SU-DHL-6 (cell line): ENCODE results near the gene USP6NL.

Experiments used
- H2AFZ ChIP-seq: fragments of 200-600 bp; sonication (generic); 2 replicates; pipeline ENCODE4 v1.6.1; 2014; ENCODE audit warnings: low read depth, mild to moderate bottlenecking, moderate library complexity, mixed read lengths, antibody characterized with exemption, low read length; ENCODE audit not compliant: severe bottlenecking
- H3F3A ChIP-seq: fragments of 200-600 bp; shearing (Covaris generic); 2 replicates; pipeline ENCODE4 v1.6.0; 2016; ENCODE audit warnings: antibody characterized with exemption, mild to moderate bottlenecking; ENCODE audit not compliant: insufficient read depth
- H3K27ac ChIP-seq: fragments of 200-600 bp; sonication (generic); 2 replicates; pipeline ENCODE4 v1.5.1; 2016; ENCODE audit warnings: low read depth, mild to moderate bottlenecking, low read length, moderate library complexity, mixed read lengths
- H3K27me3 ChIP-seq: fragments of 200-600 bp; sonication (generic), shearing (Covaris generic); 2 replicates; pipeline ENCODE4 v1.6.0; 2014; ENCODE audit warnings: mild to moderate bottlenecking, low read length
- H3K36me3 ChIP-seq: fragments of 200-600 bp; sonication (generic); 2 replicates; pipeline ENCODE4 v1.6.1; 2014; ENCODE audit warnings: mild to moderate bottlenecking, low read length, mixed read lengths
- H3K4me2 ChIP-seq: fragments of 300-600, 200-600 bp; shearing (Covaris generic), sonication (generic); 2 replicates; pipeline ENCODE4 v1.6.0; 2014; ENCODE audit warnings: low read length, low read depth, mild to moderate bottlenecking; ENCODE audit not compliant: poor library complexity, severe bottlenecking
- H3K4me3 ChIP-seq: fragments of 200-600 bp; sonication (generic); 2 replicates; pipeline ENCODE4 v1.5.1; 2014; ENCODE audit warnings: antibody characterized with exemption, low read length, mild to moderate bottlenecking, mixed read lengths; ENCODE audit not compliant: insufficient read depth, poor library complexity, severe bottlenecking
- H3K79me2 ChIP-seq: fragments of 200-600 bp; sonication (generic); 2 replicates; pipeline ENCODE4 v1.6.1; 2014; ENCODE audit warnings: mild to moderate bottlenecking, low read length, moderate library complexity; ENCODE audit not compliant: insufficient read depth
- H3K9ac ChIP-seq: fragments of 200-600 bp; sonication (generic); 2 replicates; pipeline ENCODE4 v1.7.0; 2014; ENCODE audit warnings: mild to moderate bottlenecking, low read length
- H3K9me2 ChIP-seq: fragments of 200-600 bp; sonication (generic); replicated peaks from 2 replicates; pipeline ENCODE4 v1.6.1; 2014; ENCODE audit warnings: low read length; ENCODE audit not compliant: insufficient read depth
- H3K9me3 ChIP-seq: fragments of 200-600 bp; sonication (generic); 2 replicates; pipeline ENCODE4 v1.6.1; 2014; ENCODE audit warnings: low read length, mixed read lengths; ENCODE audit not compliant: insufficient read depth
- H4K20me1 ChIP-seq: fragments of 200-600 bp; sonication (generic); 2 replicates; pipeline ENCODE4 v1.6.1; 2014; ENCODE audit warnings: low read depth, mild to moderate bottlenecking, antibody characterized with exemption, low read length, moderate library complexity, mixed read lengths
- CTCF ChIP-seq: fragments of 200-600 bp; sonication (generic); IDR thresholded peaks from one replicate; pipeline ENCODE4 v1.5.1; 2017; ENCODE audit warnings: antibody characterized with exemption, mild to moderate bottlenecking, low read length, moderate library complexity; ENCODE audit not compliant: insufficient read depth, poor library complexity, severe bottlenecking
- EZH2phosphoT487 ChIP-seq: fragments of 200-600 bp; sonication (generic), shearing (Covaris generic); conservative IDR thresholded peaks from 2 replicates; pipeline ENCODE4 v1.6.1; 2018; ENCODE audit warnings: mild to moderate bottlenecking, antibody characterized with exemption, low read length, moderate library complexity, mixed read lengths

Gene USP6NL

GRCh38 chr10:11409357-11409756, 202.1 kb downstream of the USP6NL start:
- Histone ChIP-seq H3F3A (no peaks in the 10 kb centered on the region), H3K9ac (no peak overlapping the region), H4K20me1 (no peaks in the 10 kb centered on the region), H3K79me2 (no peaks in the 10 kb centered on the region), H3K27ac (no peak overlapping the region), H3K9me2 (no peaks in the 10 kb centered on the region), H3K27me3 (no peaks in the 10 kb centered on the region), H2AFZ (no peak overlapping the region), H3K9me3 (no peaks in the 10 kb centered on the region), H3K4me2 (no peak overlapping the region), H3K4me3 (no peak overlapping the region), H3K36me3 (no peaks in the 10 kb centered on the region)
- no peak for TF ChIP-seq EZH2phosphoT487
- TF ChIP-seq CTCF, result no peak

GRCh38 chr10:11407939-11408338, 203.5 kb downstream of the USP6NL start:
- TF ChIP-seq EZH2phosphoT487, result no peak
- no peak for TF ChIP-seq CTCF

GRCh38 chr10:11406746-11407145, 204.7 kb downstream of the USP6NL start:
- H3K27me3 ChIP-seq, result no peaks in the 10 kb centered on the region
- no peaks in the 10 kb centered on the region for H3F3A ChIP-seq
- no peak for TF ChIP-seq EZH2phosphoT487
- TF ChIP-seq CTCF, result no peak
- H3K36me3 ChIP-seq, result no peaks in the 10 kb centered on the region
- no peaks in the 10 kb centered on the region for H3K9me3 ChIP-seq
- H3K9ac ChIP-seq, result no peak overlapping the region
- no peak overlapping the region for H3K4me3 ChIP-seq
- H2AFZ ChIP-seq, result no peak overlapping the region
- H4K20me1 ChIP-seq, result no peaks in the 10 kb centered on the region
- no peaks in the 10 kb centered on the region for H3K9me2 ChIP-seq
- H3K4me2 ChIP-seq, result no peak overlapping the region
- H3K79me2 ChIP-seq, result no peaks in the 10 kb centered on the region
- no peak overlapping the region for H3K27ac ChIP-seq

More at GRCh38 chr10:11407939-11408338, 203.5 kb downstream of the USP6NL start:
- Histone ChIP-seq H3K9me3 (no peaks in the 10 kb centered on the region), H3K36me3 (no peaks in the 10 kb centered on the region), H3K27ac (no peak overlapping the region), H3F3A (no peaks in the 10 kb centered on the region), H3K4me2 (no peak overlapping the region), H3K9ac (no peak overlapping the region), H2AFZ (no peak overlapping the region), H3K79me2 (no peaks in the 10 kb centered on the region), H3K27me3 (no peaks in the 10 kb centered on the region), H3K9me2 (no peaks in the 10 kb centered on the region), H3K4me3 (no peak overlapping the region), H4K20me1 (no peaks in the 10 kb centered on the region)
